B cell (primary cell): ENCODE results near the gene AFF2. TPM values are rescaled to one million over a fixed set of nuclear protein-coding genes. Genes with fewer than 3 reads are reported as not detected.

Source experiments
- ATAC-seq: fragments of 200-7000 bp; cut with Tn5 transposase; one replicate; pipeline ENCODE4 v1.10.0; 2021; ENCODE audit warnings: low read depth, mild to moderate bottlenecking, moderate number of reproducible peaks, moderate library complexity
- CTCF ChIA-PET: fragments of 350-600 bp; sonication (Branson Sonifier 250); formaldehyde crosslinking; loops from one replicate; lab custom pipeline; 2021; ENCODE audit warnings: antibody characterized with exemption, inconsistent platforms; lab: Charles Lee
- POLR2A ChIA-PET: fragments of 350-600 bp; sonication (Branson Sonifier 250); formaldehyde crosslinking; loops from one replicate; lab custom pipeline; 2021; ENCODE audit warnings: antibody characterized with exemption; lab: Charles Lee
- DNase-seq: peaks from one replicate; pipeline ENCODE4 v3.0.0; 2013
- H2AFZ ChIP-seq: 2 replicates; pipeline ENCODE4 v1.6.1; 2012; ENCODE audit warnings: mild to moderate bottlenecking, low read depth, low read length; ENCODE audit not compliant: insufficient read depth, poor library complexity, severe bottlenecking
- H3K27ac ChIP-seq, 2 donors: 1 replicate in 1 of 2; 2 replicates in 1 of 2; pipeline ENCODE4 v1.5.1; 2012 to 2013; ENCODE audit warnings: low read length in 2 of 2, mild to moderate bottlenecking in 2 of 2, moderate library complexity in 1 of 2
- H3K27me3 ChIP-seq, 4 experiments: fragments of 200-600 bp in 1 of 4; sonication (generic) in 1 of 4; replicated peaks in 1 of 4; 1 replicate in 2 of 4; 2 replicates in 2 of 4; pipeline versions ENCODE4 v1.6.1 to v1.7.0; 2013 to 2016; ENCODE audit warnings: low read length in 3 of 4, mild to moderate bottlenecking in 2 of 4, mixed read lengths in 1 of 4, moderate library complexity in 1 of 4; ENCODE audit not compliant: insufficient read depth in 4 of 4, control insufficient read depth in 3 of 4; ENCODE audit errors: control extremely low read depth in 1 of 4
- H3K36me3 ChIP-seq, 2 experiments: replicated peaks in 1 of 2; 1 replicate in 1 of 2; 2 replicates in 1 of 2; pipeline versions ENCODE4 v1.6.1 to v1.7.1; 2013; ENCODE audit warnings: low read length in 1 of 2; ENCODE audit not compliant: insufficient read depth in 2 of 2, control insufficient read depth in 1 of 2; ENCODE audit errors: control extremely low read depth in 1 of 2, extremely low read depth in 1 of 2
- H3K4me1 ChIP-seq, 2 donors: fragments of 200-600 bp in 1 of 2; sonication (generic) in 1 of 2; 1 replicate in 1 of 2; 2 replicates in 1 of 2; pipeline versions ENCODE4 v1.5.1 to v1.6.1; 2013 to 2017; ENCODE audit warnings: low read length in 2 of 2; ENCODE audit not compliant: control insufficient read depth in 2 of 2, insufficient read depth in 2 of 2
- H3K4me2 ChIP-seq: replicated peaks from 2 replicates; pipeline ENCODE3; 2012; ENCODE audit warnings: mild to moderate bottlenecking, low read depth, low read length; ENCODE audit not compliant: poor library complexity, severe bottlenecking
- H3K4me3 ChIP-seq, 5 experiments: fragments of 200-600 bp in 1 of 5; sonication (generic) in 1 of 5; 1 replicate in 3 of 5; 2 replicates in 2 of 5; pipeline versions ENCODE4 v1.5.1 to v1.7.0; 2011 to 2016; ENCODE audit warnings: low read length in 4 of 5, mild to moderate bottlenecking in 4 of 5, low read depth in 2 of 5, control low read depth in 1 of 5, moderate library complexity in 1 of 5; ENCODE audit not compliant: insufficient read depth in 1 of 5; ENCODE audit errors: control extremely low read depth in 1 of 5, extremely low read depth in 1 of 5
- H3K79me2 ChIP-seq: fragments of 200-600 bp; sonication (generic); one replicate; pipeline ENCODE4 v1.6.0; 2016; ENCODE audit warnings: low read length; ENCODE audit not compliant: control insufficient read depth, insufficient read depth
- H3K9ac ChIP-seq: fragments of 200-600 bp; sonication (generic); 2 replicates; pipeline ENCODE4 v1.6.1; 2017; ENCODE audit warnings: mild to moderate bottlenecking, low read length, moderate library complexity
- H3K9me3 ChIP-seq, 3 donors: one replicate each; pipeline versions ENCODE4 v1.6.1 to v1.7.1; 2013; ENCODE audit warnings: low read length in 2 of 3; ENCODE audit not compliant: control insufficient read depth in 2 of 3, insufficient read depth in 1 of 3; ENCODE audit errors: control extremely low read depth in 1 of 3
- H4K20me1 ChIP-seq: 2 replicates; pipeline ENCODE4 v1.6.0; 2012; ENCODE audit warnings: mild to moderate bottlenecking, low read length; ENCODE audit not compliant: insufficient read depth, control insufficient read depth, poor library complexity, severe bottlenecking
- H3K27ac Mint-ChIP-seq: one replicate; pipeline ENCODE4 v1.8.0; 2021; ENCODE audit warnings: mixed read lengths
- H3K27me3 Mint-ChIP-seq: one replicate; pipeline ENCODE4 v1.8.0; 2021; ENCODE audit warnings: mixed read lengths
- H3K4me1 Mint-ChIP-seq: one replicate; pipeline ENCODE4 v1.8.0; 2021; ENCODE audit warnings: mixed read lengths
- H3K4me3 Mint-ChIP-seq: one replicate; pipeline ENCODE4 v1.8.0; 2021; ENCODE audit warnings: mixed read lengths
- H3K9me3 Mint-ChIP-seq: one replicate; pipeline ENCODE4 v1.8.0; 2022; ENCODE audit warnings: mixed read lengths; ENCODE audit not compliant: insufficient read depth
- CTCF ChIP-seq: fragments of 200-600 bp; IDR thresholded peaks from one replicate; pipeline ENCODE4 v1.8.0; 2022; ENCODE audit warnings: antibody characterized with exemption, mild to moderate bottlenecking
- EZH2 ChIP-seq: IDR thresholded peaks from 2 replicates; pipeline ENCODE4 v1.6.1; 2012; ENCODE audit warnings: borderline replicate concordance, low read depth, mild to moderate bottlenecking, moderate library complexity, low read length; ENCODE audit not compliant: insufficient read depth, poor library complexity, severe bottlenecking
- WGBS: methylation state at CpG from one replicate; pipeline ENCODE4 v1.1.5; 2013; ENCODE audit warnings: missing lambda C conversion rate; ENCODE audit not compliant: insufficient coverage; 5-methylcytosine and 5-hydroxymethylcytosine counted together
- intact Hi-C: fragments of 100-400 bp; cut with micrococcal nuclease; formaldehyde crosslinking; loops from one replicate; pipeline ENCODE4 v1.10.0; 2022
- polyA plus RNA-seq: library from polyadenylated mRNA; depleted of rRNA; stranded (reverse); fragments of >200 nt; gene quantifications from 2 replicates; pipeline ENCODE4 v1.2.3, GENCODE V29; 2012
- total RNA-seq, 2 donors: library from RNA; stranded (reverse); fragments of 120-200 nt in 1 of 2; gene quantifications; 1 replicate in 1 of 2; 2 replicates in 1 of 2; pipeline versions ENCODE4 v1.2.3 to v1.2.4, GENCODE V29; 2013 to 2022

AFF2 gene
- total and polyA plus RNA-seq, 2 donors (not counting 1 experiment from before 2014, with no cell fraction given) = 0.06 to 12.0 TPM

GRCh38 chrX:148610328-148610698 is 109.9 kb downstream of the AFF2 start:
- Histone ChIP-seq H3K9ac (peak overlapping the region; percentile 40), H3K9me3 (peaks cover 0 to 3% (median 0%) of the 10 kb centered on the region in 3 donors), H4K20me1 (no peaks in the 10 kb centered on the region), H3K4me1 (peaks cover 9 to 18% of the 10 kb centered on the region in 2 donors), H2AFZ (peak overlapping the region; percentile 13), H3K79me2 (no peaks in the 10 kb centered on the region), H3K4me2 (peak overlapping the region; percentile 54), H3K36me3 (no peaks in the 10 kb centered on the region), H3K27ac (peak overlapping the region; percentile 77 to 80), H3K27me3 (no peaks in the 10 kb centered on the region), H3K4me3 (peak overlapping the region; percentile 5 to 53 (median 43))
- peak overlapping the region; percentile 89 for H3K27ac Mint-ChIP-seq
- ChIA-PET POLR2A (no interaction called here), CTCF (no interaction called here)
- H3K4me3 Mint-ChIP-seq = peak overlapping the region; percentile 86
- H3K9me3 Mint-ChIP-seq = no peaks in the 10 kb centered on the region
- peak; percentile 62 for ATAC-seq
- no CpG with 5 or more reads among the region's 3 CpGs for WGBS
- H3K4me1 Mint-ChIP-seq = peaks cover 39% of the 10 kb centered on the region
- no peak for DNase-seq
- TF ChIP-seq CTCF = no peak
- no peak for TF ChIP-seq EZH2
- H3K27me3 Mint-ChIP-seq = no peaks in the 10 kb centered on the region
- intact Hi-C loops = no loop called here

GRCh38 chrX:148611993-148612392 is 111.6 kb downstream of the AFF2 start:
- WGBS = no CpG with 5 or more reads among the region's 2 CpGs
- H2AFZ ChIP-seq = no peak overlapping the region
- peaks cover 0 to 1% (median 0%) of the 10 kb centered on the region in 3 donors for H3K9me3 ChIP-seq
- H3K27ac Mint-ChIP-seq = peak overlapping the region; percentile 15
- ATAC-seq (no peak), DNase-seq (no peak)
- H3K4me3 Mint-ChIP-seq = no peak overlapping the region
- peaks cover 9 to 14% of the 10 kb centered on the region in 2 donors for H3K4me1 ChIP-seq
- no peaks in the 10 kb centered on the region for H3K27me3 Mint-ChIP-seq
- H4K20me1 ChIP-seq = no peaks in the 10 kb centered on the region
- H3K4me1 Mint-ChIP-seq = peaks cover 33% of the 10 kb centered on the region
- ChIA-PET CTCF (no interaction called here), POLR2A (no interaction called here)
- no peak overlapping the region for H3K4me2 ChIP-seq
- H3K27me3 ChIP-seq = no peaks in the 10 kb centered on the region
- H3K36me3 ChIP-seq = no peaks in the 10 kb centered on the region
- intact Hi-C loops = no loop called here
- H3K9me3 Mint-ChIP-seq = no peaks in the 10 kb centered on the region
- no peak overlapping the region for H3K4me3 ChIP-seq
- H3K79me2 ChIP-seq = no peaks in the 10 kb centered on the region
- no peak for TF ChIP-seq CTCF
- TF ChIP-seq EZH2 = no peak
- no peak overlapping the region for H3K27ac ChIP-seq
- no peak overlapping the region for H3K9ac ChIP-seq
